Muscle of leg (tissue), 11 donors: ENCODE measurements around the gene MCCD1. TPM values are rescaled to one million over a fixed set of nuclear protein-coding genes. Genes with fewer than 3 reads are reported as not detected.
"Not testable (repeated sequence)": the region's sequence is repeated elsewhere in the genome, so short reads cannot be mapped to it uniquely, and the experiment has no call there.

Source experiments
- DNase-seq: peaks from one replicate; pipeline ENCODE4 v3.0.0; 2013
- H3K27ac ChIP-seq: one replicate; pipeline ENCODE4 v1.5.1; 2013; ENCODE audit warnings: mild to moderate bottlenecking, low read length, control low read depth
- H3K27me3 ChIP-seq: one replicate; pipeline ENCODE4 v1.6.1; 2013; ENCODE audit warnings: low read length; ENCODE audit not compliant: control insufficient read depth, insufficient read depth
- H3K36me3 ChIP-seq: one replicate; pipeline ENCODE4 v1.6.1; 2013; ENCODE audit warnings: low read length; ENCODE audit not compliant: control insufficient read depth, insufficient read depth
- H3K4me1 ChIP-seq: one replicate; pipeline ENCODE4 v1.6.1; 2013; ENCODE audit warnings: low read length; ENCODE audit not compliant: control insufficient read depth, insufficient read depth
- H3K4me3 ChIP-seq: one replicate; pipeline ENCODE4 v1.5.1; 2013; ENCODE audit warnings: low read length, control low read depth
- H3K9me3 ChIP-seq: replicated peaks from 2 replicates; pipeline ENCODE4 v1.6.1; 2013; ENCODE audit warnings: low read depth, low read length; ENCODE audit not compliant: control insufficient read depth
- WGBS: methylation state at CpG from one replicate; pipeline ENCODE4 v1.1.5; 2013; ENCODE audit warnings: missing lambda C conversion rate; ENCODE audit not compliant: insufficient coverage; 5-methylcytosine and 5-hydroxymethylcytosine counted together
- polyA plus RNA-seq, 8 donors: library from polyadenylated mRNA; unstranded; fragments of 120-200 nt; gene quantifications; one replicate each; pipeline versions ENCODE4 v1.2.1 to v1.2.3, GENCODE V29; 2013; ENCODE audit warnings: inconsistent platforms in 1 of 8, low replicate concordance in 1 of 8; ENCODE audit not compliant: insufficient read length in 8 of 8, insufficient read depth in 1 of 8
- total RNA-seq: library from RNA; stranded (reverse); fragments of 120-200 nt; gene quantifications from one replicate; pipeline ENCODE4 v1.2.4, GENCODE V29; 2013

MCCD1 gene
- total and polyA plus RNA-seq, 9 donors, result not detected

DNA sequence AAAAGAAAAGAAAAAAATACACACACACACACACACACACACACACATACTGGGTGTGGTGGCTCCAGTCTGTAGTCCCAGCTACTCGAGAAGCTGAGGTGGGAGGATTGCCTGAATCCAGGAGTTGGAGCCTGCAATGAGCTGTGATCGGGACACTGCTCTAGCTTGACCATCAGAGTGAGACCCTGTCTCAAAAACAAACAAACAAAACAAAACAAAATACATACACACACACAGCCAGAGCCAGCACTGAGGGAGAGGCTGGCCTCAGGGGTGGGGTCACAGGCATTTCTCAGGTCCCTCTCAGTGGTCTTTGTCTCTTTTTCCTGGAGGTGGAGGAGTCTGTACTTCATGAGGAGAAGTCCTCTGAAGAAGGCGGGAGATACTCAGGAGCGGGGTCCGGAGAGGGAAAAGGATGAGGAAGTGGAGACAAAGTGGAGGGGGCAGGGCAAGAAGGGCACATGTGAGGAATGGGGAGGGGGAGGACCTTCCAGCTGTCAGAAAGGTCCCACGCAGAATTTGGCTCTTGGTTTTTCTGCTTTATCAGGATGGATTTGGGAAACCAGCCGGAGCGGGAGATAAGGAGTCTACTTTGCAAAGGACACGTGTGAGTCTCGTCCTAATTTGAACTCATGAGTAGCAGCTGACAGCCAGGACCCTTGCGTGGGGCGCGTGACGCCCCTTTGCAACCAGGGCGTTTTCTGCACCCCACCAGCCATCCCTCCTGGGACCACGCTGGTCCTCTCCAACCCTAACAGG, 38.5 kb upstream of the MCCD1 start:
- no peaks in the 10 kb centered on the region for H3K36me3 ChIP-seq
- no peak for DNase-seq
- H3K27ac ChIP-seq, result no peak overlapping the region
- H3K4me3 ChIP-seq, result no peak overlapping the region
- H3K9me3 ChIP-seq, result no peaks in the 10 kb centered on the region
- H3K4me1 ChIP-seq, result peaks cover 10% of the 10 kb centered on the region
- WGBS, result 75% methylated on average over 7 of the region's 16 CpGs
- H3K27me3 ChIP-seq, result peaks cover 45% of the 10 kb centered on the region

DNA sequence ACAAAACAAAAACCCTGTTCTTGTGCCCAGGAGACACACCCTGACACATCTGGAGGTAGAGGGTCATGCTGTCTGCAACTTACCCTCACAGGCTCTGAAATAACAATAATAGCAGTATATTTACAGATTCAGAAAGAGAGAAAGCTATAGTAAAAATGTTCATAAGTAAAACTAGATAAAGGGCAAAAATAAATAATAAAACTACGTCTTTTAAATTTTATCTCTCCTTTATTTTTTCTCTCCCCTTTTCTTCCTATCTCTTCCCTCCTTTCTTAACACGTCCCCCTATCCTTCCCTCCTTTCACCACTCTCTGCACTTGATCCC, 35.2 kb upstream of the MCCD1 start:
- Histone ChIP-seq H3K27me3 (peaks cover 74% of the 10 kb centered on the region), H3K4me1 (peaks cover 16% of the 10 kb centered on the region), H3K4me3 (peak overlapping the region; percentile 47)
- 0% methylated on average over 1 of the region's 2 CpGs for WGBS
- H3K36me3 ChIP-seq, H3K9me3 ChIP-seq, DNase-seq, H3K27ac ChIP-seq: not testable (repeated sequence)

DNA sequence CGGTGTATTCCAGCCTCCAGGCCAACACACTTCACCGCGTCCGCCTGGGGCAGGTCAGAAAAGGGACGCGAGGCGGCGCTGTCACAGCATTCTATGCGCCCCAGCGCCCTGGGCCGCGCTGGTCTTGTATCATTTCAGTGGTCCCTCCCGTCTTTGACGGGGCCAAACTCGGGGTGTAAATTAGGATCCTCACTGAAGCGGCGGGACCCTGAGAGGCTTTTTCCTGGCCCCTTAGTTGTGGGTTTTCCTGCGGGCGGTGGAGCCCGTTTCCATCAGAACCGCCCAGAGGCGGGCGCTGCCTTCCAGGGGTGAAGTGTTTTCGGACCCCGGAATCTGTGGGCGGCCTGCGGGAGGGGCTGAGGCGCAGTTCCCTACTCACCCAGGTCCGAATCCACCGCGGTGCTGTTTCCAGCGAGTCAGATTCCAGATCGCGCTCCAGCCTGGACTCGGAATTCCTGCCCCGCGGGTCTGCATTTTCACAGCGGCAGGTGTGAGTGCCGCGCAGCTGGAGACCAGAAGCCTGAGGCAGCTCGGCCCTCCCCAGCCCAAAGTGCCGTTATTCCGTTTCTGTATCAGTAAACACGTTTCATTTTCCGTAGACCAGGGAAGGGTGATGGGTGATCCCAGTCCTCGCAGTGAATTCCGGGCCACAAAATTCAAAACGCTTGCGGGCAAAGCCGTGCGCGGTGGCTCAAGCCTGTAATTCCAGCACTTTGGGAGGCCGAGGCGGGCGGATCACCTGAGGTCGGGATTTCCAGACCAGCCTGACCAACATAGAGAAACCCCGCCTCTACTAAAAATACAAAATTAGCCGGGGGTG, 34.7 kb upstream of the MCCD1 start:
- H3K27me3 ChIP-seq, result peaks cover 80% of the 10 kb centered on the region
- H3K27ac ChIP-seq, result peak overlapping the region; percentile 51
- peaks cover 16% of the 10 kb centered on the region for H3K4me1 ChIP-seq
- peak; percentile 56 for DNase-seq
- under 1% methylated on average over 50 of the region's 58 CpGs for WGBS
- no peaks in the 10 kb centered on the region for H3K9me3 ChIP-seq
- H3K4me3 ChIP-seq, result peak overlapping the region; percentile 47
- H3K36me3 ChIP-seq, result no peaks in the 10 kb centered on the region

DNA sequence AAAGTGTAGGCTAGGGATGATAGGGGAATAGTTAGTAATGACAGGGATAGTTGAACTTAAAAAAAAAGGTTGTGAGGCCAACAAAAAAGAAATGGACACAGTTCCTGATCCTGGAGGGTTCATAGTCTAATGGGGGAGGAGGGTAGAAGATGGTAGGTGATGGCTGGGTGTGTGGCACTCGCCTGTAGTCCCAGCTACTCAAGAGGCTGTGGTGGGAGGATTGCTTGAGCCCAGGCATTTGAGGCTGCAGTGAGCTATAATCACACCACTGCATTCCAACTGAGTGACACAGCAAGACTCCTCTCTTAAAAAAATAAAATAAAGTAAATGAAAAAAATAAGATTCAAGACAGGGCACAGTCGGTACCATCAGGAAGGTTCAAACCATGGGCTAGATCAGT, 33.2 kb upstream of the MCCD1 start:
- no peak for DNase-seq
- Histone ChIP-seq H3K4me3 (no peak overlapping the region), H3K27me3 (peaks cover 79% of the 10 kb centered on the region)

DNA sequence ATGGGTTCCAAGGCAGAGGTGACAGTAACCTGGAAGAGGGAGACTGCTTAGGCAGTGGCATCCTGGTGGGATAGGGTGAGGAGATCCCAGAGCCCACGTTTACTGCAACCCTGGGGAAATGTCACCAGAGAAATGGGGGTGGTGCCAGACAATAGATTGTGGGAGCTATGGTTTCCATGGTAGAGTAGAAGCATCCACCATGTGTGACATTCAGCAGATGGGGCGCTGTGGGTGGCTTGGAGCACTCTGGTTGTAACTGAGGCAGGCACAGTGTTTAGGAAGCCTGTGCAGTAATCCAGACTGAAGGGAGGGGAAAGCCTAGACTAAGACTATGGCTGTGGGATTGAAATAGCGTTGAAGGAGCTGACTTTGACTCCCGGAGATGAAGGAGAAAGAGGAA, 31.9 kb upstream of the MCCD1 start:
- Histone ChIP-seq H3K4me1 (peaks cover 16% of the 10 kb centered on the region), H3K27me3 (peaks cover 71% of the 10 kb centered on the region)
- H3K4me3 ChIP-seq, H3K27ac ChIP-seq, DNase-seq, H3K9me3 ChIP-seq, H3K36me3 ChIP-seq: not testable (repeated sequence)
- 63% methylated on average over 4 of the region's 4 CpGs for WGBS

More for the DNA sequence above, 33.2 kb upstream of the MCCD1 start:
- Histone ChIP-seq H3K36me3 (no peaks in the 10 kb centered on the region), H3K4me1 (peaks cover 16% of the 10 kb centered on the region), H3K27ac (no peak overlapping the region), H3K9me3 (no peaks in the 10 kb centered on the region)
- 100% methylated on average over 1 of the region's 2 CpGs for WGBS

DNA sequence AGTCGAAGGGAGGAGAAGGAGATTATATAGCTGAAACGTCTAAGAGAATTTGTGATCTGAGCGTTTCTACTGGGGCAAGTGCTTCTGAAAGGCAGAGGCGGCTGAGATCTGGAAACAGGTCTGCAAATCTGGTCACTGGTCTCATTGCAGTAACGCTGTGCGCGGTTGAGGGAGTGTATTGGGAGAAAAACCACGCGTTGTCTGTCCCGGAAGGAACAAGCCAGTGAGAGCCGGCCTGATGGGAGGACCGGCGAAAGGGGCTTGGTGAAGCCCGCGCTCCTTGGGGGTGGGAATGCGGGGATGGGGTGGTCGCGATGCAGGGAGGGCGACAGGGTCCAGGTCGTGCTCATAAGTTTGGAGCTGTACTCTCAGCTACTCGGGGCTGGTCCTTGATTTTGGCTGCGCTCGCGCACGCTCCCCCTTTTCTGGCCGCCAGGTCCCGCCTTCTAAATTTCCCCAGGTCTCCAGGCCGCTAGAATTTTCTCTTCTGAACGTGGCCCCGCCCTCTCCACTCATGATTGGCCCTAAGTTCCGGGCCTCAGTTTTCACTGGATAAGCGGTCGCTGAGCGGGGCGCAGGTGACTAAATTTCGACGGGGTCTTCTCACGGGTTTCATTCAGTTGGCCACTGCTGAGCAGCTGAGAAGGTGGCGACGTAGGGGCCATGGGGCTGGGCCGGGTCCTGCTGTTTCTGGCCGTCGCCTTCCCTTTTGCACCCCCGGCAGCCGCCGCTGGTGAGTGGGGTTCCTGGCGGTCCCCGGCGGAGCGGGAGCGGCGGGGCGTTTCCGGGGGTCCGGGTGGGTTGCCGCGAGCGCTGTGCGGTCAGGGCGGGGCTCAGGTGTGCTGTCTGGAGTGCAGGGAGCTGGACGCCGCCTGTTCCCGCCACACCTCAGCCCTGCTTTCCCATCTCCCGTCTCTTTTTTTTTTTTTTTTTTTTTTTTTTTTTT, 31.0 kb upstream of the MCCD1 start, which contains the start of gene MICB:
Gene MICB (plus strand): TSS at position 615 of the 946 bp plus-strand sequence. CDS start 49 bp downstream, at position 664.
- H3K4me3 ChIP-seq, result peak within 1 kb of the TSS; percentile 41
- WGBS, result 1% methylated on average over 59 of the region's 64 CpGs
- H3K27me3 ChIP-seq, result peaks cover 64% of the 10 kb centered on the region
- peaks cover 16% of the 10 kb centered on the region for H3K4me1 ChIP-seq
- DNase-seq, result peak; percentile 82
- no peaks in the 10 kb centered on the region for H3K36me3 ChIP-seq
- H3K9me3 ChIP-seq, result no peaks in the 10 kb centered on the region
- no peak within 1 kb of the TSS for H3K27ac ChIP-seq

DNA sequence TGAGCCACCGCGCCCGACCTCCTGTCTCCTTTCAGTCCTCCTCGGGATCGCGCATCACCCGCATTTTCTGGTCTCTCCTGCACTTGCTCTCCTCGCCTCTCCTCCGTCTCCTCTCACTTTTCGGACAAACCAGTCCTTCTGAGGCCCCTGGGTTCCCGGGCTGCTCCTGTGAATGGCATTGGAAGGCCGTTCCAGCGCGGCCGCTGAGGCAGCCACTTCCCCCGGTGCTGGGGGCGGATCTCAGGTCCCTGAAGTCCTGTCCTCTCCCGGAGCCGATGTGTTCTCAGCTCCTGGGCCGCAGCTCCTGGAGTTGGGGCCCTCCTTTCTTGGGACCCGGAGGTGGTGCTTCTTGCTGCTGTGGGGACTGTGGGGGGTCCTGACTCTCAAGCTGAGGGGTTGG, 30.0 kb upstream of the MCCD1 start:
- H3K9me3 ChIP-seq, result no peaks in the 10 kb centered on the region
- DNase-seq, result no peak
- H3K27me3 ChIP-seq, result peaks cover 57% of the 10 kb centered on the region
- no peak overlapping the region for H3K27ac ChIP-seq
- H3K4me1 ChIP-seq, result peaks cover 15% of the 10 kb centered on the region
- H3K36me3 ChIP-seq, result no peaks in the 10 kb centered on the region
- no peak overlapping the region for H3K4me3 ChIP-seq
- 2% methylated on average over 20 of the region's 21 CpGs for WGBS

DNA sequence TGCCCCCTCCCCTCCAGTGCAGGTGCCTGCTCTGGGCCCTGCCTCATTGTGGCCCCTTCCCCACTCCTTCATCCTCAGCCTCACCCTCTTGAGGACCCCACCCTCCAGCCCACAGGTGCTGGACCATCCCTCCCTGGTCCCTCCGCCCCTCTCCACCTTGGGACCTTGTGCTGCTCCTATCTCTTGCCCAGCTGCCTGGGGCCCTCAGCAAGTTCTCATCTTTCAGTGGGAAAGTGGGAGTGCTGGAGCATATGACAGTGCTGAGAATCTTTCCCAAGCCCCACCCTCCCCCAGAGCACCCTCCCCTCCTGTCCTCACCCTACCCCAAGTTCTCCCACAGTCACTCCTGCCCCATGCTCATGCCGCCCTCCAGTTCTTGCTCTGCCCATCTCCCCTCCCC, 29.1 kb upstream of the MCCD1 start:
- H3K27ac ChIP-seq, H3K4me3 ChIP-seq, DNase-seq, H3K4me1 ChIP-seq, H3K9me3 ChIP-seq, H3K36me3 ChIP-seq: not testable (repeated sequence)
- no CpG with 5 or more reads among the region's 2 CpGs for WGBS
- peaks cover 48% of the 10 kb centered on the region for H3K27me3 ChIP-seq

DNA sequence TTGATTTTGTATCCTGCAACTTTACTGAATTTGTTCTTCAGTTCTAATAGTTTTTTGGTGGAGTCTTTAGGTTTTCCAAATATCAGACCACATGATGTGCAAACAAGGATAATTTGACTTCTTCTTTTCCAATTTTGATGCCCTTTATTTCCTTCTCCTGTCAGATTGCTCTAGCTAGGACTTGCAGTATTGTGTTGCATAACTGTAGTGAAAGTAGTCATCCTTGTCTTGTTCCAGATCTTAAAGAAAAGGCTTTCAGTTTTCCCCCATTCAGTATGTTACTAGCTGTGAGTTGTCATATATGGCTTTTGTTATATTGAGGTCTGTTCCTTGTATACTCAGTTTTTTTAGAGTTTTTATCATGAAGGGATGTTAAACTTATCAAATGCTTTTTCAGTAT, 26.2 kb upstream of the MCCD1 start:
- H3K27ac ChIP-seq, result no peak overlapping the region
- H3K4me1 ChIP-seq, result peaks cover 5% of the 10 kb centered on the region
- H3K9me3 ChIP-seq, result no peaks in the 10 kb centered on the region
- H3K27me3 ChIP-seq, result peaks cover 24% of the 10 kb centered on the region
- H3K36me3 ChIP-seq, result peaks cover 2% of the 10 kb centered on the region
- DNase-seq, result no peak
- H3K4me3 ChIP-seq, result no peak overlapping the region

DNA sequence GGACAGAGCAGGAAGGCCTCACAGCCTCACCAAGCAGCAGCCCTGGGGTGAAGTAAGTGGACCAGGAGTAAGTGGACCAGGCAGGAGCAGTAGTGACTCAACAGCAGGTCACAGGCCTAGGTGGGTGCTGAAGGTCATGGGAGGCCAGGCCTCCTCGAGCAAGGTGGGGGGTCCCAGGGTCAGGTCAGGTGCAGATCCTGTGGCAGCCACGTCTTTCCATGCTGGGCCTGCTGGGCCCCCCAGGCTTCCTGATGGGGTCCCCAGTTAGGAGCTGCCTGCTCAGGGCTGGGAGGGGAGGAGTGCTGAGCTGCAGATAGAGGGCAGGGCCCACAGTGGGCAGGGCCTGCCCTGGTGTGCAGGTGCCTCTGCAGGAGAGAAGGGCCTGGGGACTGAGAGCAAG, 19.7 kb upstream of the MCCD1 start:
- H3K27ac ChIP-seq, H3K27me3 ChIP-seq, DNase-seq, H3K36me3 ChIP-seq, H3K4me1 ChIP-seq, H3K9me3 ChIP-seq, H3K4me3 ChIP-seq: not testable (repeated sequence)
- WGBS, result 79% methylated on average over 2 of the region's 2 CpGs
